Common myeloid progenitor, CD34-positive (primary cell): ENCODE data around the gene ATP6V0E1.
"Not testable (repeated sequence)": the region's sequence is repeated elsewhere in the genome, so short reads cannot be mapped to it uniquely, and the experiment has no call there.

ENCODE experiments used
- CTCF ChIA-PET: fragments of 350-600 bp; sonication (Branson Sonifier 250); formaldehyde crosslinking; loops from one replicate; lab custom pipeline; 2021; ENCODE audit warnings: antibody characterized with exemption; lab: Charles Lee
- POLR2A ChIA-PET: fragments of 350-600 bp; sonication (Branson Sonifier 250); formaldehyde crosslinking; loops from one replicate; lab custom pipeline; 2021; ENCODE audit warnings: antibody characterized with exemption; lab: Charles Lee
- DNase-seq, 3 donors: peaks; one replicate each; pipeline versions ENCODE4 v3.0.0 to v3.0.0-alpha.2; 2013
- H3K27ac ChIP-seq, 2 experiments: 1 replicate in 1 of 2; 2 replicates in 1 of 2; pipeline ENCODE4 v1.7.0; 2013; ENCODE audit warnings: inconsistent platforms in 2 of 2, low read length in 2 of 2, mild to moderate bottlenecking in 2 of 2, low read depth in 1 of 2, moderate library complexity in 1 of 2; ENCODE audit not compliant: severe bottlenecking in 2 of 2, insufficient read depth in 1 of 2, poor library complexity in 1 of 2
- H3K27me3 ChIP-seq, 5 experiments: replicated peaks in 2 of 5; 1 replicate in 3 of 5; 2 replicates in 2 of 5; pipeline versions ENCODE4 v1.6.1 to v1.7.0; 2013; ENCODE audit warnings: low read length in 4 of 5, mild to moderate bottlenecking in 2 of 5, moderate library complexity in 2 of 5, inconsistent platforms in 1 of 5; ENCODE audit not compliant: insufficient read depth in 5 of 5, control insufficient read depth in 4 of 5
- H3K36me3 ChIP-seq, 4 experiments: 1 replicate in 2 of 4; 2 replicates in 2 of 4; pipeline versions ENCODE4 v1.6.1 to v1.7.0; 2013; ENCODE audit warnings: low read length in 3 of 4, control low read depth in 1 of 4, mild to moderate bottlenecking in 1 of 4; ENCODE audit not compliant: control insufficient read depth in 4 of 4, insufficient read depth in 4 of 4
- H3K4me1 ChIP-seq, 4 experiments: 1 replicate in 3 of 4; 2 replicates in 1 of 4; pipeline versions ENCODE4 v1.6.1 to v1.7.1; 2013; ENCODE audit warnings: low read length in 3 of 4, mild to moderate bottlenecking in 3 of 4, control low read depth in 1 of 4, inconsistent platforms in 1 of 4, moderate library complexity in 1 of 4; ENCODE audit not compliant: control insufficient read depth in 4 of 4, insufficient read depth in 4 of 4; ENCODE audit errors: control extremely low read depth in 1 of 4
- H3K4me3 ChIP-seq, 7 experiments: 1 replicate in 4 of 7; 2 replicates in 3 of 7; pipeline versions ENCODE4 v1.5.1 to v1.7.0; 2013; ENCODE audit warnings: mild to moderate bottlenecking in 7 of 7, low read length in 6 of 7, moderate library complexity in 6 of 7, inconsistent platforms in 2 of 7, low read depth in 2 of 7, control low read depth in 1 of 7; ENCODE audit not compliant: insufficient read depth in 4 of 7, control insufficient read depth in 1 of 7; ENCODE audit errors: extremely low read depth in 1 of 7
- H3K9me3 ChIP-seq, 5 experiments: 1 replicate in 4 of 5; 2 replicates in 1 of 5; pipeline versions ENCODE4 v1.6.1 to v1.7.1; 2013; ENCODE audit warnings: low read length in 4 of 5, mild to moderate bottlenecking in 2 of 5, inconsistent platforms in 1 of 5, low read depth in 1 of 5, moderate library complexity in 1 of 5; ENCODE audit not compliant: control insufficient read depth in 4 of 5, insufficient read depth in 2 of 5; ENCODE audit errors: control extremely low read depth in 1 of 5
- WGBS: methylation state at CpG from one replicate; pipeline ENCODE4 v1.1.5; 2013; ENCODE audit not compliant: insufficient coverage; 5-methylcytosine and 5-hydroxymethylcytosine counted together

Gene ATP6V0E1

DNA sequence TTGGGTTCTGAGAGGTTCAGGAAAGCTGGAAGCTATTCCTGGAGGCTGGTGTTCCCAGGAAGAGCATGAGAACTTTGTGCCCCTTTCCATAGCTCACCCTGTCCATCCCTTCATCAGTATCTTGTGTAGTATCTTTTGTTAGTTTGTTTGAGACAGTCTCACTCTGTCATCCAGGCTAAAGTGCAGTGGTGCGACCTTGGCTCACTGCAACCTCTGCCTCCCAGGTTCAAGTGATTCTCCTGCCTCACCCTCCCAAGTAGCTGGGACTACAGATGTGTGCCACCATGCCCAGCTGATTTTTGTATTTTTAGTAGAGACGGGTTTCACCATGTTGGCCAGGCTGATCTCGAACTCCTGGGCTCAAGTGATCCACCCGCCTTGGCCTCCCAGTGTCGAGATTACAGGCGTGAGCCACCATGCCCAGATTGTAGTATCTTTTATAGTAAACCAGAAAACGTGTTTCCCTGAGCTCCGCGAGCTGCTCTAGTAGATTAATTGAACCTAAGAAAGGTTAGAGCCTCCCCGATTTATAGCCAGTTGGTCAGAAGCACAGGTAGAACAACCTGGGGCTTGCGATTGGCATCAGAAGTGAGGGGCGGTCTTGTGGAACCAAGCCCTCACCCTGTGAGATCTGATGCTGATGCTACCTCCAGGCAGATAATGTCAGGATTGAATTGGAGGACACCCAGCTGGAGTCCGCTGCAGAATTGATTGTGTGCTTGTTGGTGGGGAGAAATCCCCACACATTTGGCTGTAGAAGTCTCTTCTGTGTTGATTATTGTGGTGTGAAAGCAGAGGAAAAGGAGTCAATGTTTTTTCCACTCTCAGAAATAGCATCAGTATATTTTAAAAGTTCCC, 32.3 kb downstream of the ATP6V0E1 start:
- no peaks in the 10 kb centered on the region for H3K27me3 ChIP-seq
- ChIA-PET CTCF (interaction anchor here (0.7 to 2.2 kb wide), 5 partner anchors 13 to 50 kb away, joined by 3 to 6 read pairs (median 4); partner anchors contain the start of gene ATP6V0E1), POLR2A (interaction anchor here (0.6 kb wide), 1 partner anchor 30 kb away, joined by 3 read pairs; no protein-coding TSS in a partner anchor)
- no peak overlapping the region for H3K4me3 ChIP-seq
- H3K36me3 ChIP-seq, result peaks cover 3 to 23% (median 9%) of the 10 kb centered on the region in 4 experiments
- 97% methylated on average over 13 of the region's 13 CpGs for WGBS
- H3K9me3 ChIP-seq, result no peaks in the 10 kb centered on the region
- DNase-seq, result no peak
- H3K27ac ChIP-seq, result no peak overlapping the region
- peaks cover 0 to 5% (median 0%) of the 10 kb centered on the region in 4 experiments for H3K4me1 ChIP-seq

DNA sequence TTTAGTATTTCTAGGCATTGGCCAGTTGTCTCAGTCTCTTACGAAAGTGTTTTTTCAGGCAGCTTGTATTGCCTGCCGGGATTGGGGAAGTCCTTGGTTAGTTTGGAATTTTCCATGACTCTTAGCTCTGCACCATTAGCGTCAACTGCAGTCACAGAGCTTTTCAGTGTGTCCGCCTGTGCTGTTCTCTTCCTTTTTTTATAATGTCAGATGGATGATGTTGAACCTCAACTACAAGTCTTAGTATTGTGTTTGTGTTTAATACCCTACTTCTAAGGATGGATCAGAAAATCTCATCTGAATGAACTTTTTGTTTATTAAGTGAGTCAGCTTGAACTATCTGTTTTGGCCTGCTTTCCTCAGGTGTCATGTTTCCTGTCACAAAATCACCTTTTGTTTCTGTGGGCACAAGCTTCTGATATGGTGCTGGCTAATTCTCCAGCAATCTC, 33.1 kb downstream of the ATP6V0E1 start:
- POLR2A ChIA-PET, result no interaction called here
- peaks cover 8 to 23% (median 13%) of the 10 kb centered on the region in 4 experiments for H3K36me3 ChIP-seq
- no peaks in the 10 kb centered on the region for H3K27me3 ChIP-seq
- 56% methylated on average over 2 of the region's 4 CpGs for WGBS
- no peak for DNase-seq
- H3K4me3 ChIP-seq, result no peak overlapping the region
- CTCF ChIA-PET, result interaction anchor here (0.9 to 2.2 kb wide), 4 partner anchors 14 to 49 kb away, joined by 3 to 6 read pairs (median 4); no protein-coding TSS in a partner anchor
- no peaks in the 10 kb centered on the region for H3K9me3 ChIP-seq
- no peak overlapping the region for H3K27ac ChIP-seq
- peaks cover 0 to 5% (median 0%) of the 10 kb centered on the region in 4 experiments for H3K4me1 ChIP-seq

DNA sequence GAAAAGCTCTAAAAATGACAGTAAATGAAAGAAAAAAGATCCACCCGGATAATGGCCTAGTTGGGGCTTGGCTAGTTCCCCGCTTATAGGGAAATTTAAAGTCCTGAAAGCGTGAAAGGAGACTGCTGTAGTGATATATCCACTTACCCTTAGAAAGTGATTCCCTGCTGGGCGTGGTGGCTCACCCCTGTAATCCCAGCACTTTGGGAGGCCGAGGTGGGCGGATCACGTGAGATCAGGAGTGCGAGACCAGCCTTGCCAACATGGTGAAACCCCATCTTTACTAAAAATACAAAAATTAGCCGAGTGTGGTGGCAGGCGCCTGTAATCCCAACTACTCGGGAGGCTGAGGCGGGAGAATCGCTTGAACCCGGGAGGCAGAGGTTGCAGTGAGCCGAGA, 33.5 kb downstream of the ATP6V0E1 start:
- H3K27me3 ChIP-seq, H3K4me1 ChIP-seq, H3K27ac ChIP-seq, H3K9me3 ChIP-seq, POLR2A ChIA-PET, DNase-seq, H3K4me3 ChIP-seq: not testable (repeated sequence)
- peaks cover 8 to 24% (median 15%) of the 10 kb centered on the region in 4 experiments for H3K36me3 ChIP-seq
- WGBS, result 87% methylated on average over 12 of the region's 15 CpGs
- CTCF ChIA-PET, result interaction anchor here (0.9 to 1.2 kb wide), 3 partner anchors 14 to 26 kb away, joined by 3 to 5 read pairs (median 3); no protein-coding TSS in a partner anchor

DNA sequence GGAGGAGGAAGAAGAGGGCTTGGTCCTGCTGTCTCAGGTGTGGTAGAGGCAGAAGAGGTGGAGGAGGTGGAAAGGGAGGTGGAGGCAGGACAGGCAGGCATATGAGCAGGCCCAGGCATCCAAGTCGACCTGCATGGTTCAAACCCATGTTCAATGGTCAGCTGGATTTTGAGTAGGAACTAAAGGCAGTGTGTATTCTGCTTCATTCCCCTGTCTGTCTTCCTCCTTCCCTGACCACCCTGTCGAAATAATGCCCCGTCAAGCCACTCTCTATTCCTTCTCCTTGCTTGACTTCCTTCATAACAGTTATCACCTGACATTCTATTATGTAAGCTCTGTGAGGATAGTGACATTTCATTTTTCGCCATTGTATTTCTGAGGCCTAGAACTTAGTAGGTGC, 34.8 kb downstream of the ATP6V0E1 start:
- no peak for DNase-seq
- Histone ChIP-seq H3K27ac (no peak overlapping the region), H3K4me3 (no peak overlapping the region), H3K27me3 (no peaks in the 10 kb centered on the region), H3K9me3 (no peaks in the 10 kb centered on the region), H3K36me3 (peaks cover 10 to 33% (median 18%) of the 10 kb centered on the region in 4 experiments), H3K4me1 (peaks cover 0 to 5% (median 0%) of the 10 kb centered on the region in 4 experiments)
- 100% methylated on average over 1 of the region's 4 CpGs for WGBS
- CTCF ChIA-PET, result interaction anchor here (0.9 kb wide), 1 partner anchor 17 kb away, joined by 3 read pairs; no protein-coding TSS in a partner anchor
- POLR2A ChIA-PET, result no interaction called here

DNA sequence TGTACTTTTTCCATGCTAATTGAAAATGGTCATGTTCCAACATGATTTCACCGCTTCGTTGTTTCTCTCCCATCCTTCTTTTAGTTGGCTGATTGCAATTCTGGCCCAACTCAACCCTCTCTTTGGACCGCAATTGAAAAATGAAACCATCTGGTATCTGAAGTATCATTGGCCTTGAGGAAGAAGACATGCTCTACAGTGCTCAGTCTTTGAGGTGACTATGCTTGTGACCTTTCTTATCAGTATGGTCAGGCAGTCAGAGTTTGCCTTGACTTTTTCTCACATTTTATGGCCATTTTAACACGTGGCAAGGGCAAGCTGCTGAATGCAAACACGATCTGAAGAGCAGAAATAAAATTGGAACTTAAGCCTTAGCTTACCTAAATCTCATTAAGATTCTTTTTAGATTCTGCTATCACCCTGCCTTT, 36.6 kb downstream of the ATP6V0E1 start:
- no peaks in the 10 kb centered on the region for H3K9me3 ChIP-seq
- no peak for DNase-seq
- WGBS, result 100% methylated on average over 4 of the region's 5 CpGs
- peak overlapping the region in 1 of 2 experiments; percentile 22 for H3K27ac ChIP-seq
- no peaks in the 10 kb centered on the region for H3K27me3 ChIP-seq
- no peak overlapping the region for H3K4me3 ChIP-seq
- ChIA-PET CTCF (interaction anchor here (1.0 to 1.5 kb wide), 2 partner anchors 10 to 15 kb away, joined by 3 read pairs; no protein-coding TSS in a partner anchor), POLR2A (no interaction called here)
- peaks cover 0 to 5% (median 0%) of the 10 kb centered on the region in 4 experiments for H3K4me1 ChIP-seq
- H3K36me3 ChIP-seq, result peaks cover 10 to 36% (median 19%) of the 10 kb centered on the region in 4 experiments

DNA sequence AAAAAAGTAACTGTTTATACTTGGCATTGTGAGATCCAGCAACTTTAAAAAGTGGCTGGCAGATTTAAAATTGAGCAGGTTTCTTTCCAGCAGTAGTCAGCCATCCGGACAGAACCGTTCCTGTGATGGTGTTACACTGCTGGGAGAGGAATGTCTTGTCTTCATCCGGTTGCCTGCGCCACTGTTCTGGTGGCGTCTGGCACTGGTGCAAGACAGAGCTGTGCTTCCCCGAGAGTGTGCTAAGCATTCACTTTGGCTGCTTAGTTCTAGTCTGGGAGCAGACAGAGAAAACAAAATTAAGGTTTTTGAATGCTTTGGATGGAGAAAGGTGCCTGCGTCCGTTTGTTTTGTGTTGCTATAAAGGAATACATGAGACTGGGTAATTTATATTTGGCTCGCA, 37.1 kb downstream of the ATP6V0E1 start:
- Histone ChIP-seq H3K4me1 (peaks cover 0 to 5% (median 0%) of the 10 kb centered on the region in 4 experiments), H3K27me3 (no peaks in the 10 kb centered on the region), H3K9me3 (no peaks in the 10 kb centered on the region), H3K27ac (no peak overlapping the region), H3K4me3 (no peak overlapping the region), H3K36me3 (peaks cover 10 to 36% (median 19%) of the 10 kb centered on the region in 4 experiments)
- DNase-seq, result no peak
- POLR2A ChIA-PET, result no interaction called here
- WGBS, result 100% methylated on average over 9 of the region's 9 CpGs
- CTCF ChIA-PET, result interaction anchor here (0.9 to 1.0 kb wide), 2 partner anchors 15 to 18 kb away, joined by 3 read pairs; no protein-coding TSS in a partner anchor
